Stimulated activated CD8-positive, alpha-beta memory T cell treated with anti-CD3 and anti-CD28 coated beads, Interleukin-7, amount 100 ng/mL, for 4 hours (primary cell): ENCODE results near the gene FBXL14.

ENCODE experiments used
- DNase-seq, 2 donors: peaks; one replicate each; pipeline ENCODE4 v3.0.0-alpha.2; 2020; ENCODE audit warnings: low read depth in 2 of 2

Gene FBXL14

GRCh38 chr12:1594006-1594260 lies 448 bp downstream of the FBXL14 start:
- DNase-seq = no peak

GRCh38 chr12:1593174-1594005 lies 991 bp downstream of the FBXL14 start:
- peak in 1 of 2 donors; percentile 36 for DNase-seq

- DNase-seq = peak; percentile 36 to 52
These were observed 1.8 kb downstream of the FBXL14 start for GRCh38 chr12:1592444-1593173.

GRCh38 chr12:1591543-1591942 lies 2.8 kb downstream of the FBXL14 start:
- DNase-seq = no peak

GRCh38 chr12:1591034-1591433 lies 3.3 kb downstream of the FBXL14 start:
- no peak for DNase-seq

- DNase-seq = no peak
These were observed 4.0 kb downstream of the FBXL14 start for GRCh38 chr12:1590221-1590979.

GRCh38 chr12:1588575-1588947 lies 5.8 kb downstream of the FBXL14 start:
- DNase-seq = no peak

GRCh38 chr12:1587927-1588574 lies 6.3 kb downstream of the FBXL14 start:
- no peak for DNase-seq

- no peak for DNase-seq
These were observed 10.1 kb downstream of the FBXL14 start for GRCh38 chr12:1584326-1584725.

- peak; percentile 40 to 54 for DNase-seq
These were observed 10.8 kb downstream of the FBXL14 start for GRCh38 chr12:1583421-1584078.

GRCh38 chr12:1582709-1583050 lies 11.7 kb downstream of the FBXL14 start:
- no peak for DNase-seq

GRCh38 chr12:1581973-1582708 lies 12.2 kb downstream of the FBXL14 start:
- DNase-seq = no peak

- no peak for DNase-seq
These were observed 13.9 kb downstream of the FBXL14 start for GRCh38 chr12:1580526-1580925.

GRCh38 chr12:1579651-1580435 lies 14.5 kb downstream of the FBXL14 start:
- DNase-seq = no peak

- DNase-seq = no peak
These were observed 17.8 kb downstream of the FBXL14 start for GRCh38 chr12:1576410-1577241.

GRCh38 chr12:1575408-1576401 lies 18.7 kb downstream of the FBXL14 start:
- no peak for DNase-seq

GRCh38 chr12:1574865-1575259 lies 19.5 kb downstream of the FBXL14 start:
- no peak for DNase-seq
